K562 (cell line): ENCODE results near the gene IFITM2. TPM values are rescaled to one million over a fixed set of nuclear protein-coding genes. Genes with fewer than 3 reads are reported as not detected.
A peak's percentile ranks its signal among the peaks of the same experiment; 100 is the strongest.

Experiments
- ATAC-seq: fragments of 200-7000 bp; cut with Tn5 transposase; 3 replicates; pipeline ENCODE4 v1.9.1; 2020; ENCODE audit warnings: moderate library complexity
- BruUV-seq: library from RNA; stranded (reverse); fragments of 400-500 nt; replicated peaks from 2 replicates; lab custom pipeline; 2021; lab: Mats Ljungman, UMichigan
- CTCF ChIA-PET: fragments of 300-600 bp; formaldehyde crosslinking; extraction: SDS; loops from one replicate; lab custom pipeline; 2021; ENCODE audit warnings: low intra/inter-chr PET ratio; lab: Yijun Ruan, JAX
- POLR2A ChIA-PET: fragments of 300-600, 350-650 bp; sonication (Branson Sonifier 250); formaldehyde crosslinking; extraction: SDS; loops from one replicate; lab custom pipeline; 2021; ENCODE audit warnings: antibody characterized with exemption, inconsistent platforms; lab: Yijun Ruan, JAX
- DNase-seq, 4 experiments: peaks; one replicate each; pipeline versions ENCODE4 v3.0.0 to v3.0.0-alpha.2; 2011 to 2018; ENCODE audit warnings: low spot score in 3 of 4, mixed read lengths in 3 of 4; ENCODE audit errors: extremely low read depth in 1 of 4
- FAIRE-seq: peaks from 2 replicates; lab custom pipeline; 2011; peaks lifted over from hg19 to GRCh38; lab: Jason Lieb, UNC
- H2AFZ ChIP-seq: 2 replicates; pipeline ENCODE4 v1.6.0; 2011; ENCODE audit warnings: low read depth, low read length, control low read depth, inconsistent platforms
- H3K27ac ChIP-seq: fragments of 200-600 bp; 3 replicates; pipeline ENCODE4 v1.8.0; 2011; ENCODE audit warnings: low read depth, mild to moderate bottlenecking, control low read depth, inconsistent platforms, low read length, moderate library complexity, mixed read lengths; ENCODE audit errors: extremely low read depth
- H3K27me3 ChIP-seq, 2 experiments: fragments of 300-600 bp in 1 of 2; 2 replicates in 1 of 2; 3 replicates in 1 of 2; pipeline versions ENCODE4 v1.6.0 to v1.8.0; 2011; ENCODE audit warnings: inconsistent platforms in 2 of 2, low read length in 2 of 2, mild to moderate bottlenecking in 1 of 2, mixed read lengths in 1 of 2, moderate library complexity in 1 of 2; ENCODE audit not compliant: control insufficient read depth in 2 of 2, insufficient read depth in 2 of 2
- H3K36me3 ChIP-seq: fragments of 300-600 bp; 3 replicates; pipeline ENCODE4 v1.8.0; 2011; ENCODE audit warnings: mild to moderate bottlenecking, low read length, inconsistent platforms; ENCODE audit not compliant: control insufficient read depth, insufficient read depth
- H3K4me1 ChIP-seq, 2 experiments: fragments of 200-600 bp in 1 of 2; replicated peaks in 1 of 2; 2 replicates in 1 of 2; 3 replicates in 1 of 2; pipeline versions ENCODE4 v1.5.1 to v1.8.0; 2011; ENCODE audit warnings: inconsistent platforms in 2 of 2, low read length in 2 of 2, mild to moderate bottlenecking in 1 of 2, mixed read lengths in 1 of 2, moderate library complexity in 1 of 2; ENCODE audit not compliant: control insufficient read depth in 2 of 2, insufficient read depth in 2 of 2
- H3K4me2 ChIP-seq: 2 replicates; pipeline ENCODE4 v1.6.1; 2011; ENCODE audit warnings: low read length, control low read depth, inconsistent platforms, mixed read lengths; ENCODE audit not compliant: insufficient read depth
- H3K4me3 ChIP-seq: fragments of 200-600 bp; sonication (generic), shearing (Covaris generic); 2 replicates; pipeline ENCODE4 v1.5.1; 2016; ENCODE audit warnings: control low read depth, inconsistent platforms
- H3K79me2 ChIP-seq: fragments of 200-600 bp; 3 replicates; pipeline ENCODE4 v1.8.0; 2011; ENCODE audit warnings: low read length, inconsistent platforms; ENCODE audit not compliant: control insufficient read depth, insufficient read depth
- H3K9ac ChIP-seq, 2 experiments: 2 replicates each; pipeline versions ENCODE4 v1.6.0 to v1.6.1; 2011; ENCODE audit warnings: low read depth in 2 of 2, low read length in 2 of 2, control low read depth in 1 of 2, inconsistent platforms in 1 of 2, mild to moderate bottlenecking in 1 of 2, mixed read lengths in 1 of 2; ENCODE audit not compliant: insufficient read depth in 1 of 2
- H3K9me1 ChIP-seq: one replicate; pipeline ENCODE4 v1.6.0; 2011; ENCODE audit warnings: inconsistent platforms, mild to moderate bottlenecking, low read length, moderate library complexity; ENCODE audit not compliant: control insufficient read depth, insufficient read depth
- H3K9me3 ChIP-seq: replicated peaks from 2 replicates; pipeline ENCODE4 v1.5.1; 2011; ENCODE audit warnings: low read depth, low read length, inconsistent platforms; ENCODE audit not compliant: control insufficient read depth, insufficient read depth
- H4K20me1 ChIP-seq: replicated peaks from 2 replicates; pipeline ENCODE4 v1.6.1; 2011; ENCODE audit warnings: low read length, inconsistent platforms, mixed read lengths; ENCODE audit not compliant: control insufficient read depth, insufficient read depth
- ATF1 ChIP-seq, 2 experiments: fragments of 450-650 bp in 1 of 2; IDR thresholded peaks; 2 replicates each; pipeline ENCODE4 v1.6.1; 2016; ENCODE audit warnings: missing compliant biosample characterization in 1 of 2, missing genetic modification characterization in 1 of 2
- BHLHE40 ChIP-seq: IDR thresholded peaks from 2 replicates; pipeline ENCODE4 v1.6.1; 2011; ENCODE audit warnings: low read length, improper control_type of control experiment
- POLR2B ChIP-seq: fragments of 450-650 bp; IDR thresholded peaks from 2 replicates; pipeline ENCODE4 v1.6.1; 2018; ENCODE audit warnings: low read depth; ENCODE audit not compliant: partially characterized antibody
- SMAD4 ChIP-seq: fragments of 250-450 bp; sonication (Bioruptor Pico); conservative IDR thresholded peaks from 2 replicates; pipeline ENCODE4 v1.8.0; 2021; ENCODE audit warnings: inconsistent platforms, mild to moderate bottlenecking, moderate library complexity
- ZNF584 ChIP-seq: fragments of 200-800 bp; sonication (Bioruptor generic); IDR thresholded peaks from 2 replicates; pipeline ENCODE4 v1.6.1; 2016; ENCODE audit warnings: low read depth, mild to moderate bottlenecking, missing genetic modification characterization, missing compliant biosample characterization
- WGBS: fragments of 100-300 bp; shearing (Covaris generic); methylation state at CpG from one replicate; pipeline ENCODE4 v1.1.6; 2016; ENCODE audit warnings: low coverage, mixed read lengths; ENCODE audit not compliant: insufficient coverage; ENCODE audit errors: missing lambda C conversion rate; 5-methylcytosine and 5-hydroxymethylcytosine counted together
- in situ Hi-C: fragments of 300-500 bp; cut with MboI; formaldehyde crosslinking; loops from 4 replicates; pipeline ENCODE4 v1.15.0; 2018; ENCODE audit warnings: inconsistent platforms, mixed read lengths
- intact Hi-C: fragments of 100-400 bp; cut with micrococcal nuclease; formaldehyde crosslinking; loops from 2 replicates; pipeline ENCODE4 v1.14.2; 2022
- polyA plus RNA-seq, 8 experiments: library from polyadenylated mRNA; depleted of rRNA in 4 of 8; stranded (reverse) in 5 of 8; unstranded in 3 of 8; fragments of >200 nt; fragmentation: Nextera tagmentation in 2 of 8; fragmentation: Illumina TruSeq in 1 of 8; extraction: Ambion mirVana in 2 of 8; extraction: Trizol in 1 of 8; gene quantifications; 2 replicates each; pipeline versions ENCODE4 v1.2.1 to v1.2.3, GENCODE V29; 2011 to 2014; ENCODE audit warnings: inconsistent platforms in 1 of 8, missing spikeins in 1 of 8
- total RNA-seq, 7 experiments: library from RNA; depleted of rRNA in 6 of 7; stranded (reverse); fragments of >200 nt in 6 of 7; fragmentation: Illumina TruSeq in 2 of 7; extraction: Trizol in 2 of 7; gene quantifications; 2 replicates each; pipeline versions ENCODE4 v1.2.1 to v1.2.3, GENCODE V29; 2011 to 2021; ENCODE audit warnings: low replicate concordance in 1 of 7

The IFITM2 gene
- total and polyA plus RNA-seq, 9 of the 15 experiments (the other 6 are each of a cell fraction or from before 2014, with no cell fraction given) = 52.8 to 4,872 (median 356) TPM

GRCh38 chr11:282171-282570, 25.4 kb upstream of the IFITM2 start:
- Histone ChIP-seq H3K4me1 (peaks cover 20 to 66% of the 10 kb centered on the region in 2 experiments), H3K9me1 (no peaks in the 10 kb centered on the region), H2AFZ (no peak overlapping the region), H3K4me3 (no peak overlapping the region), H3K27me3 (no peaks in the 10 kb centered on the region), H3K79me2 (peaks cover 3% of the 10 kb centered on the region; the same call in 2 of the 3 replicates), H3K4me2 (no peak overlapping the region), H3K36me3 (peaks cover 3% of the 10 kb centered on the region; the same call in 1 of the 3 replicates), H3K9me3 (no peaks in the 10 kb centered on the region; the same call in 1 of the 2 replicates), H3K27ac (no peak overlapping the region), H3K9ac (peak overlapping the region in 1 of 2 experiments; percentile 75; a peak in 1 of 4 replicates), H4K20me1 (no peaks in the 10 kb centered on the region)
- ATAC-seq = no peak
- no peak for DNase-seq
- intact Hi-C loops = no loop called here
- CTCF ChIA-PET = no interaction called here
- FAIRE-seq = no peak
- no TSS peak for BruUV-seq
- POLR2A ChIA-PET = interaction anchor here (1.0 kb wide), 2 partner anchors 11 to 73 kb away, joined by 3 read pairs; no protein-coding TSS in a partner anchor
- TF ChIP-seq ZNF584 (CRISPR knock-in tag) (no peak), SMAD4 (no peak), ATF1 (CRISPR knock-in tag; IDR thresholded peaks at IDR 0.05) (no peak), ATF1 (tag; IDR thresholded peaks at IDR 0.05) (no peak)
- WGBS = 61% methylated on average over 4 of the region's 4 CpGs
- in situ Hi-C loops = no loop called here

- Histone ChIP-seq H3K79me2 (peaks cover 9% of the 10 kb centered on the region), H4K20me1 (no peaks in the 10 kb centered on the region), H3K4me3 (no peak overlapping the region), H3K4me2 (no peak overlapping the region), H3K4me1 (peaks cover 19 to 71% of the 10 kb centered on the region in 2 experiments), H3K36me3 (peaks cover 3% of the 10 kb centered on the region; the same call in 1 of the 3 replicates), H3K27me3 (no peaks in the 10 kb centered on the region), H2AFZ (no peak overlapping the region), H3K9me1 (no peaks in the 10 kb centered on the region), H3K9ac (peak overlapping the region in 1 of 2 experiments; percentile 75; a peak in 2 of 4 replicates), H3K27ac (0 out of 3 replicates have a peak overlapping the region, but pooled peaks have one; percentile 36), H3K9me3 (no peaks in the 10 kb centered on the region; the same call in 1 of the 2 replicates)
- BruUV-seq = no TSS peak
- TF ChIP-seq BHLHE40 (peak; percentile 45; the same call in 1 of the 2 replicates), POLR2B (no peak)
- 54% methylated on average over 11 of the region's 13 CpGs for WGBS
- DNase-seq = no peak
- in situ Hi-C loops = no loop called here
- ChIA-PET POLR2A (interaction anchor here (1.0 to 1.4 kb wide), 5 partner anchors 10 to 76 kb away, joined by 3 to 5 read pairs (median 3); partner anchors contain the start of genes BET1L and RIC8A), CTCF (no interaction called here)
- ATAC-seq = no peak
- no peak for FAIRE-seq
- intact Hi-C loops = no loop called here
Observed at GRCh38 chr11:282630-283360, 24.8 kb upstream of the IFITM2 start.
